Suprapubic skin (tissue), 4 donors: ENCODE results near the gene NR5A2.

Experiments used
- EP300 ChIP-seq: sonication (generic); formaldehyde crosslinking; IDR thresholded peaks from one replicate; pipeline ENCODE4 v1.6.1; 2017; ENCODE audit warnings: antibody characterized with exemption
- POLR2A ChIP-seq, 2 donors: fragments of 450-650 bp; IDR thresholded peaks; one replicate each; pipeline ENCODE4 v1.6.1; 2017; ENCODE audit warnings: antibody characterized with exemption in 2 of 2, mild to moderate bottlenecking in 2 of 2, moderate library complexity in 2 of 2
- POLR2AphosphoS5 ChIP-seq, 3 donors: sonication (generic); formaldehyde crosslinking; IDR thresholded peaks; one replicate each; pipeline ENCODE4 v1.6.1; 2017; ENCODE audit warnings: antibody characterized with exemption in 3 of 3
- TF ChIP-seq, protein P1 (sequence below), 2 donors: fragments of 200-600 bp in 1 of 2; fragments of 450-650 bp in 1 of 2; sonication (generic) in 1 of 2; IDR thresholded peaks; one replicate each; pipeline ENCODE4 v1.5.1; 2016 to 2019; ENCODE audit warnings: antibody characterized with exemption in 2 of 2, mild to moderate bottlenecking in 1 of 2, moderate library complexity in 1 of 2

DNA sequence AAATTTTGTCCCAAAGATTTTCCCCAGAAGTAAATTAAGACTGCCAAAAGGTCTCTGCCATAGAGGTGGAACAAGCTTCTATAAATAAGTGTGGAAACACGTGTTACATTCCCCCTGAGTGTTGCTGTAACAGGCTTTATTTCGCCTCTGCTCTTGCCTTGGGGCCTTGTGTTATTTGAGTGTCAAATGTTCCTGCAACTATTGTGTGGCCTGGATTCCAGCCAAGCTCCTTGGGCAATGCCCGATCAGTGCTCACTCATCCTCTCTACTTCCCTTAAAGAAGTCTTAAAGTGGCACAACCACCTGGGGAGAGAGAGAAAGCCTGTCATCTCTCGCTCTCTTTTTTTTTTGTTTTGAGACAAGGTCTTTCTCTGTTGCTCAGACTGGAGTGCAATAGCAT is 156.7 kb downstream of the NR5A2 start:
- TF ChIP-seq, protein P1, sequence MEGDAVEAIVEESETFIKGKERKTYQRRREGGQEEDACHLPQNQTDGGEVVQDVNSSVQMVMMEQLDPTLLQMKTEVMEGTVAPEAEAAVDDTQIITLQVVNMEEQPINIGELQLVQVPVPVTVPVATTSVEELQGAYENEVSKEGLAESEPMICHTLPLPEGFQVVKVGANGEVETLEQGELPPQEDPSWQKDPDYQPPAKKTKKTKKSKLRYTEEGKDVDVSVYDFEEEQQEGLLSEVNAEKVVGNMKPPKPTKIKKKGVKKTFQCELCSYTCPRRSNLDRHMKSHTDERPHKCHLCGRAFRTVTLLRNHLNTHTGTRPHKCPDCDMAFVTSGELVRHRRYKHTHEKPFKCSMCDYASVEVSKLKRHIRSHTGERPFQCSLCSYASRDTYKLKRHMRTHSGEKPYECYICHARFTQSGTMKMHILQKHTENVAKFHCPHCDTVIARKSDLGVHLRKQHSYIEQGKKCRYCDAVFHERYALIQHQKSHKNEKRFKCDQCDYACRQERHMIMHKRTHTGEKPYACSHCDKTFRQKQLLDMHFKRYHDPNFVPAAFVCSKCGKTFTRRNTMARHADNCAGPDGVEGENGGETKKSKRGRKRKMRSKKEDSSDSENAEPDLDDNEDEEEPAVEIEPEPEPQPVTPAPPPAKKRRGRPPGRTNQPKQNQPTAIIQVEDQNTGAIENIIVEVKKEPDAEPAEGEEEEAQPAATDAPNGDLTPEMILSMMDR (IDR thresholded peaks at IDR 0.05), result no peak
- no peak for TF ChIP-seq POLR2A (IDR thresholded peaks at IDR 0.05)
- TF ChIP-seq EP300, result no peak
- no peak for TF ChIP-seq POLR2AphosphoS5 (IDR thresholded peaks at IDR 0.05)
